Muscle layer of duodenum (tissue), 2 donors: ENCODE data around the gene KRTAP2-1.
"Not testable (repeated sequence)": the region's sequence is repeated elsewhere in the genome, so short reads cannot be mapped to it uniquely, and the experiment has no call there.

Source experiments
- H3K27ac ChIP-seq: one replicate; pipeline ENCODE4 v1.7.0; 2013; ENCODE audit warnings: mild to moderate bottlenecking, low read length
- H3K27me3 ChIP-seq: one replicate; pipeline ENCODE4 v1.7.0; 2013; ENCODE audit warnings: low read depth, mild to moderate bottlenecking, control low read depth, low read length
- H3K36me3 ChIP-seq, 2 donors: one replicate each; pipeline ENCODE4 v1.7.0; 2013; ENCODE audit warnings: low read length in 2 of 2, control low read depth in 1 of 2, mild to moderate bottlenecking in 1 of 2; ENCODE audit not compliant: insufficient read depth in 2 of 2, control insufficient read depth in 1 of 2
- H3K4me1 ChIP-seq, 2 donors: one replicate each; pipeline ENCODE4 v1.7.0; 2013; ENCODE audit warnings: low read length in 2 of 2, mild to moderate bottlenecking in 2 of 2, control low read depth in 1 of 2, moderate library complexity in 1 of 2; ENCODE audit not compliant: insufficient read depth in 2 of 2, control insufficient read depth in 1 of 2
- H3K4me3 ChIP-seq, 2 donors: one replicate each; pipeline ENCODE4 v1.7.0; 2013; ENCODE audit warnings: low read length in 2 of 2, low read depth in 1 of 2, mild to moderate bottlenecking in 1 of 2
- H3K9me3 ChIP-seq, 2 donors: one replicate each; pipeline ENCODE4 v1.7.0; 2013; ENCODE audit warnings: low read length in 2 of 2, control low read depth in 1 of 2, mild to moderate bottlenecking in 1 of 2; ENCODE audit not compliant: control insufficient read depth in 1 of 2
- donor health status: healthy.

Gene KRTAP2-1

GRCh38 chr17:41046735-41047465 lies at the start of gene KRTAP2-1:
TSS of gene KRTAP2-1 (minus strand) at chr17:41047316. CDS start at chr17:41047267, 49 bp downstream.
- H3K27ac ChIP-seq, H3K4me1 ChIP-seq, H3K4me3 ChIP-seq, H3K9me3 ChIP-seq, H3K36me3 ChIP-seq, H3K27me3 ChIP-seq: not testable (repeated sequence)

GRCh38 chr17:41096055-41096454 lies 48.9 kb upstream of the KRTAP2-1 start:
- Histone ChIP-seq H3K4me3 (no peak overlapping the region), H3K36me3 (no peaks in the 10 kb centered on the region), H3K9me3 (no peaks in the 10 kb centered on the region), H3K4me1 (no peaks in the 10 kb centered on the region), H3K27ac (no peak overlapping the region), H3K27me3 (no peaks in the 10 kb centered on the region)

GRCh38 chr17:41088760-41089352 lies 41.7 kb upstream of the KRTAP2-1 start:
- H3K36me3 ChIP-seq, H3K4me3 ChIP-seq, H3K4me1 ChIP-seq, H3K27me3 ChIP-seq, H3K9me3 ChIP-seq, H3K27ac ChIP-seq: not testable (repeated sequence)

DNA sequence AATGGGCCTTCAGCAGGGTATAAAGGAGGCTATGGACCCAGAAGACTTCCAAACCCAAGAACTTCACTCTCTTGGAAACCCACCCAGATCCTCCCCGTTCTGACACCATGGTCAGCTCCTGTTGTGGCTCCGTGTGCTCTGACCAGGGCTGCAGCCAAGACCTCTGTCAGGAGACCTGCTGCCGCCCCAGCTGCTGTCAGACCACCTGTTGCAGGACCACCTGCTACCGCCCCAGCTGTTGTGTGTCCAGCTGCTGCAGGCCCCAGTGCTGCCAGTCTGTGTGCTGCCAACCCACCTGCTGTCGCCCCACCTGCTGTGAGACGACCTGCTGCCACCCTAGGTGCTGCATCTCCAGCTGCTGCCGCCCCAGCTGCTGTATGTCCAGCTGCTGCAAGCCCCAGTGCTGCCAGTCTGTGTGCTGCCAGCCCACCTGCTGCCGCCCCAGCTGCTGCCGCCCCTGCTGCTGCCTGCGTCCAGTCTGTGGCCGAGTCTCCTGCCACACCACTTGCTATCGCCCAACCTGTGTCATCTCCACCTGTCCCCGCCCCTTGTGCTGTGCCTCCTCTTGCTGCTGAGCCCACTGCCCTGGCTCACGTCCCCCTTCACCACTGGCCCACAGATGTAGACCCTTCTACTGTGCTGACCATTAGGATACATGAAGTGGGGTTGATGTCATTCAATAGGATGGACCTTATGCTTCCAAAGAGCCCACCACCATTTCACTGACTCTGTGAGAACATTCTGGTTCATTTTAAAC lies 37.2 kb upstream of the KRTAP2-1 start, which contains the start of gene KRTAP4-7:
Gene KRTAP4-7, plus strand, starts transcription at position 51 of the 757 bp plus-strand sequence. Its CDS starts 57 bp downstream, at position 108.
- H3K27ac ChIP-seq, H3K4me3 ChIP-seq: not testable (repeated sequence)

GRCh38 chr17:41083427-41083826 lies 36.3 kb upstream of the KRTAP2-1 start:
- H3K9me3 ChIP-seq, H3K36me3 ChIP-seq, H3K4me1 ChIP-seq, H3K27me3 ChIP-seq, H3K4me3 ChIP-seq, H3K27ac ChIP-seq: not testable (repeated sequence)

More for the DNA sequence above, 37.2 kb upstream of the KRTAP2-1 start, which contains the start of gene KRTAP4-7:
- H3K27me3 ChIP-seq, H3K4me1 ChIP-seq, H3K36me3 ChIP-seq, H3K9me3 ChIP-seq: not testable (repeated sequence)

GRCh38 chr17:41082626-41083025 lies 35.5 kb upstream of the KRTAP2-1 start:
- Histone ChIP-seq H3K4me1 (no peaks in the 10 kb centered on the region), H3K9me3 (no peaks in the 10 kb centered on the region), H3K36me3 (no peaks in the 10 kb centered on the region), H3K27me3 (no peaks in the 10 kb centered on the region), H3K4me3 (no peak overlapping the region), H3K27ac (no peak overlapping the region)

DNA sequence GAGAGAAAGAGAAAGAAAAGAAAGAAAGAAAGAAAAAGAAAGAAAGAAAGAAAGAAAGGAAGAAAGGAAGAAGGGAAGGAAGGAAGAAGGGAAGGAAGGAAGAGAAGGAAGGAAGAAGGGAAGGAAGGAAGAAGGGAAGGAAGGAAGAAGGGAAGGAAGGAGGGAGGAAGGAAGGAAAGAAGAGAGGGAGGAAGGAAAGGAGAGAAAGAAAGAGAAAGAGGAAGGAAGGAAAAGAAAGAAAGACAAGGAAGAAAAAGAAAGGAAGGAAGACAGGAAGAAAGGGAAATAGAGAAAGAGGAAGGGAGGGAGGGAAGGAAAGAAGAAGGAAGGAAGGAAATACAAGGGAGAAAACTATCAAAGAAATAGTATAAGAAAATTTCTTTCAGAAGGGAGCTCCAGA lies 29.7 kb upstream of the KRTAP2-1 start:
- Histone ChIP-seq H3K4me1 (no peaks in the 10 kb centered on the region), H3K9me3 (no peaks in the 10 kb centered on the region), H3K36me3 (no peaks in the 10 kb centered on the region), H3K27me3 (no peaks in the 10 kb centered on the region), H3K4me3 (no peak overlapping the region), H3K27ac (no peak overlapping the region)

GRCh38 chr17:41073676-41074075 lies 26.6 kb upstream of the KRTAP2-1 start:
- no peaks in the 10 kb centered on the region for H3K4me1 ChIP-seq
- no peak overlapping the region for H3K4me3 ChIP-seq
- H3K36me3 ChIP-seq: no peaks in the 10 kb centered on the region
- no peaks in the 10 kb centered on the region for H3K27me3 ChIP-seq
- H3K27ac ChIP-seq: no peak overlapping the region
- H3K9me3 ChIP-seq: no peaks in the 10 kb centered on the region

DNA sequence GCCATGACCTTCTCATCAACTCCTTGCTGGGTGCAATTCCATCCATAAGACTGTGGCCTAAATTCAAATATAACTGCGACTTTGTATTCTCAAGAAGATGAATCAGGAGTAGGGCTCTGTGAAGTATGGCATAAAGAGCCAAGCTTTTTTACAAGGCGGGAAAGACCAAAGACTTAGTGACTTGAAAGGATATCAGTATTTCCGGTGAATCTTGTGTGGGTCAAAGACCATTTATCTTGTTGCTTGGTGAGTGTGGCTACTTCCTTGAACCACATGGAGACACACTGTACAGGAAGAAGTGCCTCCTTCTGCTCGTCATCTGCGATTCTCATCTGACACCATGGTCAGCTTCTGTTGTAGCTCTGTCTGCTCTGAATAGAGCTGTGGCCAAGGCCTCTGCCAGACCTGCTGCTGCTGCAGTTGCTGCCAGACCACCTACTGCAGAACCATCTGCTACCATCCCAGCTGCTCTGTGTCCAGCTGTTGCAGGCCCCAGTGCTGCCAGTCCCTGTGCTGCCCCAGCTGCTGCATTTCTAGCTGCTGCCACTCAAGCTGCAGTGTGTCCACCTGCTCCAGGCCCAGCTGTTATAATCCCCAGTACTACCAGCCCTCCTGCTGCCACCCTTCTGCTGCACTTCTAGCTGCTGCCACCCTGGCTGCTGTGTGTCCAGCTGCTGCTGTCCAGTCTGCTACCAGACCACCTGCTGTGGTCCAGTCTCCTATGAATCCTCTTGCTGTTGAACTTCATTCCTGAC lies 24.7 kb upstream of the KRTAP2-1 start:
- H3K36me3 ChIP-seq: no peaks in the 10 kb centered on the region
- H3K9me3 ChIP-seq: no peaks in the 10 kb centered on the region
- H3K27me3 ChIP-seq: no peaks in the 10 kb centered on the region
- H3K4me1 ChIP-seq: no peaks in the 10 kb centered on the region
- no peak overlapping the region for H3K4me3 ChIP-seq
- H3K27ac ChIP-seq: no peak overlapping the region

DNA sequence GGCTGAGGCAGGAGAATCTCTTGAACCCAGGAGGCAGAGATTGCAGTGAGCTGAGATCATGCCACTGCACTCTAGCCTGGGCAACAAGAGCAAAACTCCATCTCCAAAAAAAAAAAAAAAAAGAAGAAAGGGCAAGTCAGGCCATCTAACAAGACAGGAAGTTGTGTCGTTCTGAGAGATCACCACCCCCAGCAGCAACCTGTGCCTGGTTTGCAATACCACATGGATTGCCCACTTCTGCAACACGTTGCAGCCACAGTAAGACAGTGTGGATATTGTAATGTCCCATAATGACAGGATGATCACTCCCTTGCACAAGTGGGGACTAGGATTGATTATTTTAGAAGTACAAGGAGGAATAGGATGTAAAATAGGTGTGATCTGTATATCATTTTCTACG lies 21.9 kb upstream of the KRTAP2-1 start:
- Histone ChIP-seq H3K4me1 (no peaks in the 10 kb centered on the region), H3K4me3 (no peak overlapping the region), H3K27me3 (no peaks in the 10 kb centered on the region), H3K36me3 (no peaks in the 10 kb centered on the region), H3K27ac (no peak overlapping the region), H3K9me3 (no peaks in the 10 kb centered on the region)

DNA sequence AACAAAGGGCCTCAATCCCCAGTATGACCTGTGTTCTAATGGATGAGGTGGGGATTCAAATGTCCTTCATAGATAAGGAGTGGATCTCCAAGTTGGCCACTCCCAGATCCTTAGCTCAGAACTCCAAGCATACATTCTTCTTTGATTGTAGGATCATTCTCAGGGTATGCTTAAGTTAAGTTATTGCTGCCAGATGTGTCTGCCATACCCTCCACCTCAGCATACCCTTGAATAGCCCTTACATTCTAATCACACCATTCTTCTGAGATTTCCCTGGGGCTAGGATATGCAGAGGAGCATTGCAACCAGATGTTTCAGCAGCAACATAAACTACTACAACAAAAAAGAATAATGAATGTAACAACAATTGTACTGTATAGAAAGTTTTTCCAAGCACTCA lies 20.2 kb upstream of the KRTAP2-1 start:
- Histone ChIP-seq H3K27ac (no peak overlapping the region), H3K9me3 (no peaks in the 10 kb centered on the region), H3K4me1 (no peaks in the 10 kb centered on the region), H3K27me3 (no peaks in the 10 kb centered on the region), H3K4me3 (no peak overlapping the region), H3K36me3 (no peaks in the 10 kb centered on the region)
